ENCODE measurements around the gene TBPL1. TPM values are rescaled to one million over a fixed set of nuclear protein-coding genes. Genes with fewer than 3 reads are reported as not detected.

TBPL1 gene
- total and polyA plus RNA-seq, 2 experiments from 2014 or later = 14.7 to 32.1 TPM

GRCh38 chr6:134005800-134006199 lies 52.8 kb downstream of the TBPL1 start:
- Histone ChIP-seq H3K27me3 (no peaks in the 10 kb centered on the region), H3K27ac (no peak overlapping the region), H3K4me1 (ENCODE audit: low read depth) (no peaks in the 10 kb centered on the region), H3K4me3 (no peak overlapping the region), H3K9me3 (ENCODE audit: low read depth) (no peaks in the 10 kb centered on the region), H3K36me3 (no peaks in the 10 kb centered on the region)
- DNase-seq (ENCODE audit: low read depth in 1 of 2, low spot score in 1 of 2) = no peak
- no peak for TF ChIP-seq CTCF (IDR thresholded peaks at IDR 0.05; ENCODE audit: low read depth, low read length)

- H3K27me3 ChIP-seq = no peaks in the 10 kb centered on the region
- H3K9me3 ChIP-seq (ENCODE audit: low read depth) = no peaks in the 10 kb centered on the region
- no peak for TF ChIP-seq CTCF (IDR thresholded peaks at IDR 0.05; ENCODE audit: low read depth, low read length)
- H3K4me3 ChIP-seq = no peak overlapping the region
- DNase-seq (ENCODE audit: low read depth in 1 of 2, low spot score in 1 of 2) = no peak
- no peaks in the 10 kb centered on the region for H3K36me3 ChIP-seq
- H3K4me1 ChIP-seq (ENCODE audit: low read depth) = no peaks in the 10 kb centered on the region
- H3K27ac ChIP-seq = no peak overlapping the region
Observed at GRCh38 chr6:134007077-134007476, 54.1 kb downstream of the TBPL1 start.

GRCh38 chr6:134009876-134010275 lies 56.9 kb downstream of the TBPL1 start:
- H3K27ac ChIP-seq = no peak overlapping the region
- H3K36me3 ChIP-seq = no peaks in the 10 kb centered on the region
- TF ChIP-seq CTCF (IDR thresholded peaks at IDR 0.05; ENCODE audit: low read depth, low read length) = no peak
- H3K27me3 ChIP-seq = no peaks in the 10 kb centered on the region
- DNase-seq (ENCODE audit: low read depth in 1 of 2, low spot score in 1 of 2) = no peak
- no peak overlapping the region for H3K4me3 ChIP-seq
- H3K4me1 ChIP-seq (ENCODE audit: low read depth) = no peaks in the 10 kb centered on the region
- no peaks in the 10 kb centered on the region for H3K9me3 ChIP-seq (ENCODE audit: low read depth)

- H3K4me1 ChIP-seq (ENCODE audit: low read depth) = no peaks in the 10 kb centered on the region
- H3K36me3 ChIP-seq = no peaks in the 10 kb centered on the region
- H3K27ac ChIP-seq = no peak overlapping the region
- no peak for TF ChIP-seq CTCF (IDR thresholded peaks at IDR 0.05; ENCODE audit: low read depth, low read length)
- H3K9me3 ChIP-seq (ENCODE audit: low read depth) = no peaks in the 10 kb centered on the region
- no peak for DNase-seq (ENCODE audit: low read depth in 1 of 2, low spot score in 1 of 2)
- H3K27me3 ChIP-seq = no peaks in the 10 kb centered on the region
- H3K4me3 ChIP-seq = no peak overlapping the region
Observed at GRCh38 chr6:134010400-134010799, 57.4 kb downstream of the TBPL1 start.

- Histone ChIP-seq H3K27ac (no peak overlapping the region), H3K4me3 (no peak overlapping the region), H3K9me3 (ENCODE audit: low read depth) (no peaks in the 10 kb centered on the region), H3K27me3 (no peaks in the 10 kb centered on the region), H3K36me3 (no peaks in the 10 kb centered on the region), H3K4me1 (ENCODE audit: low read depth) (no peaks in the 10 kb centered on the region)
- no peak for DNase-seq (ENCODE audit: low read depth in 1 of 2, low spot score in 1 of 2)
- no peak for TF ChIP-seq CTCF (IDR thresholded peaks at IDR 0.05; ENCODE audit: low read depth, low read length)
Observed at GRCh38 chr6:134010974-134011373, 58.0 kb downstream of the TBPL1 start.

- Histone ChIP-seq H3K4me1 (ENCODE audit: low read depth) (no peaks in the 10 kb centered on the region), H3K4me3 (no peak overlapping the region), H3K36me3 (no peaks in the 10 kb centered on the region), H3K9me3 (ENCODE audit: low read depth) (no peaks in the 10 kb centered on the region), H3K27ac (no peak overlapping the region), H3K27me3 (no peaks in the 10 kb centered on the region)
- no peak for TF ChIP-seq CTCF (IDR thresholded peaks at IDR 0.05; ENCODE audit: low read depth, low read length)
- no peak for DNase-seq (ENCODE audit: low read depth in 1 of 2, low spot score in 1 of 2)
Observed at GRCh38 chr6:134014588-134015137, 61.6 kb downstream of the TBPL1 start.

All from cardiac muscle cell (in vitro differentiated cells and primary cell).